GM19239 (cell line): ENCODE results near the gene PASK.

Experiments used
- DNase-seq: peaks from one replicate; pipeline ENCODE4 v3.0.0; 2011; ENCODE audit warnings: low spot score; ENCODE audit not compliant: insufficient read length
- FAIRE-seq: peaks from 2 replicates; lab custom pipeline; 2011; peaks lifted over from hg19 to GRCh38; lab: Jason Lieb, UNC

Gene PASK

GRCh38 chr2:241182126-241182525 is 32.9 kb upstream of the PASK start:
- no peak for FAIRE-seq
- DNase-seq: no peak

- FAIRE-seq (no peak), DNase-seq (no peak)
Observed at GRCh38 chr2:241180495-241180894, 31.2 kb upstream of the PASK start.

- FAIRE-seq (no peak), DNase-seq (no peak)
Observed at GRCh38 chr2:241179899-241180298, 30.6 kb upstream of the PASK start.

GRCh38 chr2:241178961-241179360 is 29.7 kb upstream of the PASK start:
- no peak for DNase-seq
- FAIRE-seq: no peak

- DNase-seq: no peak
- FAIRE-seq: no peak
Observed at GRCh38 chr2:241177526-241178334, 28.5 kb upstream of the PASK start.

GRCh38 chr2:241173557-241173956 is 24.3 kb upstream of the PASK start:
- no peak for FAIRE-seq
- DNase-seq: no peak

- FAIRE-seq (no peak), DNase-seq (no peak)
Observed at GRCh38 chr2:241168366-241168765, 19.1 kb upstream of the PASK start.

GRCh38 chr2:241163601-241164118 is 14.4 kb upstream of the PASK start:
- no peak for DNase-seq
- FAIRE-seq: no peak

GRCh38 chr2:241161646-241162281 is 12.5 kb upstream of the PASK start:
- FAIRE-seq (no peak), DNase-seq (no peak)

GRCh38 chr2:241160318-241160717 is 11.0 kb upstream of the PASK start:
- FAIRE-seq: no peak
- no peak for DNase-seq

- FAIRE-seq: no peak
- no peak for DNase-seq
Observed at GRCh38 chr2:241159116-241159515, 9.8 kb upstream of the PASK start.

GRCh38 chr2:241158546-241158900 is 9.3 kb upstream of the PASK start:
- FAIRE-seq: no peak
- no peak for DNase-seq

- FAIRE-seq (no peak), DNase-seq (no peak)
Observed at GRCh38 chr2:241157841-241158545, 8.7 kb upstream of the PASK start.

GRCh38 chr2:241156971-241157441 is 7.7 kb upstream of the PASK start:
- DNase-seq (no peak), FAIRE-seq (no peak)

GRCh38 chr2:241155936-241156335 is 6.7 kb upstream of the PASK start:
- DNase-seq (no peak), FAIRE-seq (no peak)

GRCh38 chr2:241154915-241155314 is 5.6 kb upstream of the PASK start:
- no peak for FAIRE-seq
- DNase-seq: no peak

- FAIRE-seq: no peak
- no peak for DNase-seq
Observed at GRCh38 chr2:241153616-241154015, 4.3 kb upstream of the PASK start.

- FAIRE-seq (no peak), DNase-seq (no peak)
Observed at GRCh38 chr2:241151934-241152660, 2.8 kb upstream of the PASK start.

- peak; percentile 66 for FAIRE-seq
- DNase-seq: no peak
Observed at GRCh38 chr2:241150660-241151530, 1.6 kb upstream of the PASK start.
